ENCODE measurements around the gene PNPT1. TPM values are rescaled to one million over a fixed set of nuclear protein-coding genes. Genes with fewer than 3 reads are reported as not detected.

Gene PNPT1
- polyA plus RNA-seq, 1 of the 3 experiments (the other 2 are of a cell fraction), result 11.7 TPM

DNA sequence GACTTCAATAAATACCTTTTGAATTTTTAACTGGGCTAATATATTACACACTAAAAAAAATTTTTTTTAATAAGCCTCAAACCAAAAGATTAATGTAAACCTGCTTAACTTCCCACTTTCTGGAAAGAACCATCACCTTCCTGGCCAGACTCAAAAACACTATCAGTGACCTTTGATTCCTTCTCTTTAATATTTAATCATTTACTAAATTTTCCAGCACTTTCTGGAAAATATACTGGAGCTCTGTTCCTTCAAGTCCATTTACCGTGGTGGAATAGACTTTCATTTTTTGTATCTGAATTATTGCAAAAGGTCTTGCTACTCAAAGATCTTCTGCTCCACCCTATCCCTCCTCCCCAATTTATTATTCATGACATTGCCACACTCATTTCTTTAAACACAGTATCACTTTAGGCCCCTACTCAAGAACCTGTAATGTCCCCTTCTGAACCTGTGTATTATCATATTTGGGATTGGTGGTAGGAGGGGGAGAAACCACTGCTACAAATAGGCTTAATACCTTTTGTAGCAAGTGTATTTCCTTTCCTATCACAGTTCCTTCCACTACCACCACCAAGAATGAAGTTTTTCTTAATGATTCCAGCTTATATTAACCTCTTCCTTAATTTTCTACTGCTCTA lies 83.6 kb downstream of the PNPT1 start:
- H3K27me3 ChIP-seq (ENCODE audit: insufficient read depth), result no peaks in the 10 kb centered on the region
- no peak overlapping the region for H3K4me3 ChIP-seq (ENCODE audit: low read depth in 2 of 2, low read length in 1 of 2)
- no peak overlapping the region for H2AFZ ChIP-seq (ENCODE audit: low read depth)
- no peak overlapping the region for H3K9ac ChIP-seq
- H3K27ac ChIP-seq (ENCODE audit: low read depth in 2 of 2, low read length in 1 of 2), result no peak overlapping the region
- H3K4me2 ChIP-seq, result no peak overlapping the region
- H3F3A ChIP-seq (replicated peaks; ENCODE audit: insufficient read depth), result no peaks in the 10 kb centered on the region
- 74% methylated on average over 1 of the region's 1 CpG for WGBS (ENCODE audit: low lambda C conversion rate)
- peaks cover 84% of the 10 kb centered on the region for H3K79me2 ChIP-seq (ENCODE audit: insufficient read depth)
- POLR2A ChIA-PET, result no interaction called here
- no peaks in the 10 kb centered on the region; a peak in 1 of 4 replicates for H3K4me1 ChIP-seq (ENCODE audit: control insufficient read depth in 1 of 2, insufficient read depth in 2 of 2, low read depth in 1 of 2, low read length in 1 of 2)
- H3K9me2 ChIP-seq, result no peaks in the 10 kb centered on the region
- no peaks in the 10 kb centered on the region for H3K9me3 ChIP-seq
- H4K20me1 ChIP-seq (ENCODE audit: insufficient read depth), result peaks cover 1% of the 10 kb centered on the region; the same call in 1 of the 2 replicates
- peaks cover 22 to 36% of the 10 kb centered on the region in 2 experiments for H3K36me3 ChIP-seq (replicated peaks in 1 of 2; ENCODE audit: control insufficient read depth in 1 of 2, insufficient read depth in 2 of 2, low read length in 1 of 2)
- DNase-seq, result no peak
- TF ChIP-seq, protein P1, sequence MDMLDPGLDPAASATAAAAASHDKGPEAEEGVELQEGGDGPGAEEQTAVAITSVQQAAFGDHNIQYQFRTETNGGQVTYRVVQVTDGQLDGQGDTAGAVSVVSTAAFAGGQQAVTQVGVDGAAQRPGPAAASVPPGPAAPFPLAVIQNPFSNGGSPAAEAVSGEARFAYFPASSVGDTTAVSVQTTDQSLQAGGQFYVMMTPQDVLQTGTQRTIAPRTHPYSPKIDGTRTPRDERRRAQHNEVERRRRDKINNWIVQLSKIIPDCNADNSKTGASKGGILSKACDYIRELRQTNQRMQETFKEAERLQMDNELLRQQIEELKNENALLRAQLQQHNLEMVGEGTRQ (IDR thresholded peaks at IDR 0.05; ENCODE audit: borderline replicate concordance, low read depth, low read length), result no peak
- TF ChIP-seq MEF2A (IDR thresholded peaks at IDR 0.05; ENCODE audit: borderline replicate concordance, low read depth), result no peak
- no peak for TF ChIP-seq YY1 (IDR thresholded peaks at IDR 0.05; ENCODE audit: low read depth)
- TF ChIP-seq RCOR1 (IDR thresholded peaks at IDR 0.05; ENCODE audit: low read length), result no peak
- no peak for TF ChIP-seq SMC3 (IDR thresholded peaks at IDR 0.05; ENCODE audit: low read depth, low read length)
- TF ChIP-seq, protein P2, sequence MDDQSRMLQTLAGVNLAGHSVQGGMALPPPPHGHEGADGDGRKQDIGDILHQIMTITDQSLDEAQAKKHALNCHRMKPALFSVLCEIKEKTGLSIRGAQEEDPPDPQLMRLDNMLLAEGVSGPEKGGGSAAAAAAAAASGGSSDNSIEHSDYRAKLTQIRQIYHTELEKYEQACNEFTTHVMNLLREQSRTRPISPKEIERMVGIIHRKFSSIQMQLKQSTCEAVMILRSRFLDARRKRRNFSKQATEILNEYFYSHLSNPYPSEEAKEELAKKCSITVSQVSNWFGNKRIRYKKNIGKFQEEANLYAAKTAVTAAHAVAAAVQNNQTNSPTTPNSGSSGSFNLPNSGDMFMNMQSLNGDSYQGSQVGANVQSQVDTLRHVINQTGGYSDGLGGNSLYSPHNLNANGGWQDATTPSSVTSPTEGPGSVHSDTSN (IDR thresholded peaks at IDR 0.05), result no peak
- TF ChIP-seq RXRA (IDR thresholded peaks at IDR 0.05; ENCODE audit: borderline replicate concordance, low read depth), result no peak
- TF ChIP-seq POLR2AphosphoS5 (IDR thresholded peaks at IDR 0.05; ENCODE audit: low read depth, low read length), result no peak
- TF ChIP-seq FOSL2 (IDR thresholded peaks at IDR 0.05; ENCODE audit: borderline replicate concordance, low read depth), result no peak
- TF ChIP-seq EP300 (IDR thresholded peaks at IDR 0.05; ENCODE audit: borderline replicate concordance in 1 of 2, low read depth in 1 of 2, low read length in 1 of 2), result no peak
- TF ChIP-seq, protein P3, sequence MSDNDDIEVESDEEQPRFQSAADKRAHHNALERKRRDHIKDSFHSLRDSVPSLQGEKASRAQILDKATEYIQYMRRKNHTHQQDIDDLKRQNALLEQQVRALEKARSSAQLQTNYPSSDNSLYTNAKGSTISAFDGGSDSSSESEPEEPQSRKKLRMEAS (IDR thresholded peaks at IDR 0.05; ENCODE audit: low read depth), result no peak
- TF ChIP-seq, protein P4, sequence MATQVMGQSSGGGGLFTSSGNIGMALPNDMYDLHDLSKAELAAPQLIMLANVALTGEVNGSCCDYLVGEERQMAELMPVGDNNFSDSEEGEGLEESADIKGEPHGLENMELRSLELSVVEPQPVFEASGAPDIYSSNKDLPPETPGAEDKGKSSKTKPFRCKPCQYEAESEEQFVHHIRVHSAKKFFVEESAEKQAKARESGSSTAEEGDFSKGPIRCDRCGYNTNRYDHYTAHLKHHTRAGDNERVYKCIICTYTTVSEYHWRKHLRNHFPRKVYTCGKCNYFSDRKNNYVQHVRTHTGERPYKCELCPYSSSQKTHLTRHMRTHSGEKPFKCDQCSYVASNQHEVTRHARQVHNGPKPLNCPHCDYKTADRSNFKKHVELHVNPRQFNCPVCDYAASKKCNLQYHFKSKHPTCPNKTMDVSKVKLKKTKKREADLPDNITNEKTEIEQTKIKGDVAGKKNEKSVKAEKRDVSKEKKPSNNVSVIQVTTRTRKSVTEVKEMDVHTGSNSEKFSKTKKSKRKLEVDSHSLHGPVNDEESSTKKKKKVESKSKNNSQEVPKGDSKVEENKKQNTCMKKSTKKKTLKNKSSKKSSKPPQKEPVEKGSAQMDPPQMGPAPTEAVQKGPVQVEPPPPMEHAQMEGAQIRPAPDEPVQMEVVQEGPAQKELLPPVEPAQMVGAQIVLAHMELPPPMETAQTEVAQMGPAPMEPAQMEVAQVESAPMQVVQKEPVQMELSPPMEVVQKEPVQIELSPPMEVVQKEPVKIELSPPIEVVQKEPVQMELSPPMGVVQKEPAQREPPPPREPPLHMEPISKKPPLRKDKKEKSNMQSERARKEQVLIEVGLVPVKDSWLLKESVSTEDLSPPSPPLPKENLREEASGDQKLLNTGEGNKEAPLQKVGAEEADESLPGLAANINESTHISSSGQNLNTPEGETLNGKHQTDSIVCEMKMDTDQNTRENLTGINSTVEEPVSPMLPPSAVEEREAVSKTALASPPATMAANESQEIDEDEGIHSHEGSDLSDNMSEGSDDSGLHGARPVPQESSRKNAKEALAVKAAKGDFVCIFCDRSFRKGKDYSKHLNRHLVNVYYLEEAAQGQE (IDR thresholded peaks at IDR 0.05; ENCODE audit: low read depth, low read length), result no peak
- no peak for TF ChIP-seq EZH2phosphoT487 (IDR thresholded peaks at IDR 0.05; ENCODE audit: borderline replicate concordance, low read depth)
- no peak for TF ChIP-seq SIN3A (IDR thresholded peaks at IDR 0.05; ENCODE audit: borderline replicate concordance, low read depth, low read length)
- TF ChIP-seq, protein P5, sequence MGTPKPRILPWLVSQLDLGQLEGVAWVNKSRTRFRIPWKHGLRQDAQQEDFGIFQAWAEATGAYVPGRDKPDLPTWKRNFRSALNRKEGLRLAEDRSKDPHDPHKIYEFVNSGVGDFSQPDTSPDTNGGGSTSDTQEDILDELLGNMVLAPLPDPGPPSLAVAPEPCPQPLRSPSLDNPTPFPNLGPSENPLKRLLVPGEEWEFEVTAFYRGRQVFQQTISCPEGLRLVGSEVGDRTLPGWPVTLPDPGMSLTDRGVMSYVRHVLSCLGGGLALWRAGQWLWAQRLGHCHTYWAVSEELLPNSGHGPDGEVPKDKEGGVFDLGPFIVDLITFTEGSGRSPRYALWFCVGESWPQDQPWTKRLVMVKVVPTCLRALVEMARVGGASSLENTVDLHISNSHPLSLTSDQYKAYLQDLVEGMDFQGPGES (IDR thresholded peaks at IDR 0.05; ENCODE audit: low read depth, low read length), result no peak
- TF ChIP-seq CHD2 (IDR thresholded peaks at IDR 0.05; ENCODE audit: low read length, partially characterized antibody), result no peak
- CTCF ChIA-PET, result no interaction called here

Measured in SK-N-SH (cell line).